GM12891 (cell line): ENCODE data around the gene GFPT1.

Experiments used
- POLR2A ChIP-seq: IDR thresholded peaks from 2 replicates; pipeline ENCODE4 v1.6.1; 2011; ENCODE audit warnings: low read depth, low read length, control low read depth
- POLR2AphosphoS5 ChIP-seq: IDR thresholded peaks from 2 replicates; pipeline ENCODE4 v1.6.1; 2011; ENCODE audit warnings: low read depth, low read length, control low read depth
- TAF1 ChIP-seq: IDR thresholded peaks from 2 replicates; pipeline ENCODE4 v1.6.1; 2011; ENCODE audit warnings: low read depth, low read length, control low read depth

GRCh38 chr2:69310111-69311023, 76.7 kb downstream of the GFPT1 start:
- no peak for TF ChIP-seq POLR2AphosphoS5
- TF ChIP-seq POLR2A = no peak
- no peak for TF ChIP-seq TAF1
